Measurements from ENCODE around the gene CYP27B1.
A peak's percentile ranks its signal among the peaks of the same experiment; 100 is the strongest.

CYP27B1 gene

DNA sequence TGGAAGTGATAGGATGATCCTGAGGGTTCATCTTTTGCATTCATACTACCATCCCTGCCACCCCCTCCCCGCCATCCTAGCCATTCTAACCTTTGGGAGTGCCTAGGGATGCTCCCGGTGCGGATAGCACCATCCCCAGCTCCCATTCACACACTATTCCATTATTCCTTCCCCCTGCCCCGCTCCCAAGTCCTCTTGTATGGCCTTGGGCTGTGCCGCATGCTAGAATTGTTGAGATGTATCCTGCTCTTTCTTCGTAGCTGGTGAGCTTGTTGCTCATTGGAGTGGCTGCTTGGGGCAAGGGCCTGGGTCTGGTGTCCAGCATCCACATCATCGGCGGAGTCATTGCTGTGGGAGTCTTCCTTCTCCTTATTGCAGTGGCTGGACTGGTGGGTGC is 21.4 kb downstream of the CYP27B1 start:
- no peaks in the 10 kb centered on the region for H3K27me3 ChIP-seq (ENCODE audit: control insufficient read depth in 1 of 2, insufficient read depth in 2 of 2, low read length in 2 of 2)
- peaks cover 17% of the 10 kb centered on the region for H3K4me1 ChIP-seq (ENCODE audit: insufficient read depth, low read length)
- no peaks in the 10 kb centered on the region for H3K9me3 ChIP-seq (ENCODE audit: low read length)
- H3K27ac ChIP-seq (ENCODE audit: low read depth, low read length): peak overlapping the region; percentile 77
- peak overlapping the region; percentile 77 to 95 for H3K4me3 ChIP-seq (ENCODE audit: low read depth in 1 of 2, low read length in 2 of 2)
- H3K36me3 ChIP-seq (ENCODE audit: insufficient read depth, low read length): peaks cover 38% of the 10 kb centered on the region
- H3K9ac ChIP-seq (ENCODE audit: low read length): peak overlapping the region; percentile 97

DNA sequence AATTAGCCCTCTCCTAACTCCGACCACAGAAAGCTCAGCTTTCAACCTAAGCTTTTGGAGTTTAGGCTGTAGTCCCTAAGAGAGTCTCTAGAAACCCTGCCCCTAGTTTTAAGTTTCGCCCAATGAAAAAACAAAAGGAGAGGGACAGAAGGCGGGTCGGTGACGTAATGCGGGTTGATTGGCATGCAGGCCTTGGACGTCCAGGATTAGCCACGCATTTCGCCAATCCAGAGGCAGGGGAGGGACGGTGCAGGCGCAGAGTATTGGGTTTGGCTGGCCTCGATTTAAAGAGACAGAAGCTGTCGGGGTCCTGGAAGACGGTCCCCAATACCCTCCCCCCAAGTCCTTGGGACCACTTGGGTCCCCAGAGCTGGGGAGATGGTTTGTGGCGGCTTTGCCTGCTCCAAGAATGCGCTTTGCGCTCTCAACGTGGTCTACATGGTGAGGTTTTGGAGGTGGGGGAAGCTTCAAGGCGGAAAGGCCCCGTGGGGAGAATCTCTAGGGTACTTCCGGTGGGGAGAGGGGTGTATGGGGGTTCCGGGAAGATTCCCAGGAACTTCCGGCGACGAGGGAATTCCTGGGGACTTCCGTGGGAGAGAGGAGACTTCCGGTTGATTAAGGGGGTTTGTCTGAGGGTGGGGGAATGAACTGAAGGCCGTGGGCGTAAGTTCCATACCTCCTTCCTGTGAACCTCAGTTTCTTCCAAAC is 21.9 kb downstream of the CYP27B1 start, which contains the start of gene TSPAN31:
Gene TSPAN31 (plus strand): TSS at position 263 of the 708 bp plus-strand sequence. CDS start 116 bp downstream, at position 379.
- Histone ChIP-seq H3K27me3 (ENCODE audit: control insufficient read depth in 1 of 2, insufficient read depth in 2 of 2, low read length in 2 of 2) (peaks cover under 1 to 4% of the 10 kb centered on the region in 2 donors), H3K9ac (ENCODE audit: low read length) (peak within 1 kb of the TSS; percentile 97), H3K4me1 (ENCODE audit: insufficient read depth, low read length) (peaks cover 15% of the 10 kb centered on the region), H3K4me3 (ENCODE audit: low read depth in 1 of 2, low read length in 2 of 2) (peak within 1 kb of the TSS; percentile 77 to 95), H3K9me3 (ENCODE audit: low read length) (no peaks in the 10 kb centered on the region), H3K36me3 (ENCODE audit: insufficient read depth, low read length) (peaks cover 34% of the 10 kb centered on the region), H3K27ac (ENCODE audit: low read depth, low read length) (peak within 1 kb of the TSS; percentile 77)

- H3K36me3 ChIP-seq (ENCODE audit: insufficient read depth, low read length): peaks cover 29% of the 10 kb centered on the region
- H3K4me3 ChIP-seq (ENCODE audit: low read depth in 1 of 2, low read length in 2 of 2): peak overlapping the region; percentile 77 to 95
- H3K27ac ChIP-seq (ENCODE audit: low read depth, low read length): peak overlapping the region; percentile 77
- H3K27me3 ChIP-seq (ENCODE audit: control insufficient read depth in 1 of 2, insufficient read depth in 2 of 2, low read length in 2 of 2): peaks cover 7 to 10% of the 10 kb centered on the region in 2 donors
- no peaks in the 10 kb centered on the region for H3K9me3 ChIP-seq (ENCODE audit: low read length)
- H3K4me1 ChIP-seq (ENCODE audit: insufficient read depth, low read length): peaks cover 15% of the 10 kb centered on the region
- H3K9ac ChIP-seq (ENCODE audit: low read length): no peak overlapping the region
Observed at GRCh38 chr12:57744194-57744776, 22.6 kb downstream of the CYP27B1 start.

DNA sequence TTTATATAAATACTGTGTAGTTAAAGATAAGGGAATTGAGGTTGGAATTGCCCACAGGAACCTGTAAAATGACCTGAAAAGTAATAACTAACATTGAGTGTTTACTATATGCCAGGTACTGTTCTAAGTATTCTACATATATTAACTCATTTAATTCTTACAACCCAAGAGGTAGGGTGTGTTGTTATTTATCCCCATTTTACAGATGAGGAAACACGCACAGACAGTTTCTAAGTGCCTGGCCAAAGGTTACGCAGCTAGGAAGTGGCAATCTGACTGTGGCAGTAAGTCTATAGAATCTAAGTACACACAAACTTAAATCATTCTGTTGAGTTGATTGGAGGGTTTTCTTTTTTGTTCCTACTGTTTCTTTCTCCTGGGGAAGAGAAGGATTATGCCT is 23.1 kb downstream of the CYP27B1 start:
- H3K4me3 ChIP-seq (ENCODE audit: low read depth in 1 of 2, low read length in 2 of 2): no peak overlapping the region
- peaks cover 15% of the 10 kb centered on the region for H3K4me1 ChIP-seq (ENCODE audit: insufficient read depth, low read length)
- no peak overlapping the region for H3K27ac ChIP-seq (ENCODE audit: low read depth, low read length)
- H3K9me3 ChIP-seq (ENCODE audit: low read length): no peaks in the 10 kb centered on the region
- no peak overlapping the region for H3K9ac ChIP-seq (ENCODE audit: low read length)
- peaks cover 11 to 16% of the 10 kb centered on the region in 2 donors for H3K27me3 ChIP-seq (ENCODE audit: control insufficient read depth in 1 of 2, insufficient read depth in 2 of 2, low read length in 2 of 2)
- H3K36me3 ChIP-seq (ENCODE audit: insufficient read depth, low read length): peaks cover 26% of the 10 kb centered on the region

- Histone ChIP-seq H3K9ac (ENCODE audit: low read length) (no peak overlapping the region), H3K4me1 (ENCODE audit: insufficient read depth, low read length) (peaks cover 18% of the 10 kb centered on the region), H3K4me3 (ENCODE audit: low read depth in 1 of 2, low read length in 2 of 2) (no peak overlapping the region), H3K27me3 (ENCODE audit: control insufficient read depth in 1 of 2, insufficient read depth in 2 of 2, low read length in 2 of 2) (peaks cover 15 to 32% of the 10 kb centered on the region in 2 donors), H3K27ac (ENCODE audit: low read depth, low read length) (no peak overlapping the region), H3K9me3 (ENCODE audit: low read length) (no peaks in the 10 kb centered on the region), H3K36me3 (ENCODE audit: insufficient read depth, low read length) (peaks cover 11% of the 10 kb centered on the region)
Observed at GRCh38 chr12:57741844-57742738, 24.8 kb downstream of the CYP27B1 start.

- Histone ChIP-seq H3K27ac (ENCODE audit: low read depth, low read length) (no peak overlapping the region), H3K9ac (ENCODE audit: low read length) (no peak overlapping the region), H3K4me1 (ENCODE audit: insufficient read depth, low read length) (peaks cover 25% of the 10 kb centered on the region), H3K27me3 (ENCODE audit: control insufficient read depth in 1 of 2, insufficient read depth in 2 of 2, low read length in 2 of 2) (peaks cover 22 to 39% of the 10 kb centered on the region in 2 donors), H3K9me3 (ENCODE audit: low read length) (no peaks in the 10 kb centered on the region), H3K4me3 (ENCODE audit: low read depth in 1 of 2, low read length in 2 of 2) (no peak overlapping the region), H3K36me3 (ENCODE audit: insufficient read depth, low read length) (peaks cover 6% of the 10 kb centered on the region)
Observed at GRCh38 chr12:57741413-57741789, 25.5 kb downstream of the CYP27B1 start.

DNA sequence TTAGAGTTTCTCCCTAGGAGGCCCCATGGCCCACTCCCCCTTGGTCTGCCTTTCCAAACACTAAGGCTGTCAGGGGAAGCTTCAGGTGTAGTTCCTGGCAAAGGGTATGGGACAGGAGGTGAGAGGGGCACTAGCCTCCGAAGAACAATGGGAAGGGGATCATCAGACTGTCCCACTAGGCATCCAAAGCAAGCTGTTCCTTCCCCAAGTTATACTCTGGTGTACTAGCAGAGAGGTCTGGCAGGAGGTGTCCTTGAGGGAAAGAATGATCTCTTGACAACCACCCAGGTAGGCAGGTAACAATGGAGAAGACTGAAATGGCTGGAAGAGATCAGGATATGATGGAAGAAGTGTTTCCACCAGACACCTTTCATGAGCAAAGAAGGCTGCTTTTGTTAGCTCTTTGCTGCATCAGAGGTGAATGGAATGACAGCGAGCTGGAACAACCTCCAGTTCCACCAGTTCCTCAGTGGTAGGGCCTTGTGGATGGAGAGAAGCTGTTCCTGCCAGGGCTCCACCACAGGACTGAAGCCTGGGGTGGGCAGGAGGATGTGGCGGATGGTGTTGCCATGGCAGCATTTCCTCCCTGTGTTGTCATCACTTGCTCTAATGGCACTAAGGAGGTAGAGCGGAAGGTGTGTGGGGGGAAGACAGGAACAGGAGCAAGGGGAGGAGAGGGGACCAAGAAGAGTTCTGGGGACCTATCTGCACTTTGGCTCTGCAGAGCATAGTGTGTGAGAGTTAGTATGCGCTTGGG is 26.0 kb downstream of the CYP27B1 start:
- no peak overlapping the region for H3K27ac ChIP-seq (ENCODE audit: low read depth, low read length)
- no peak overlapping the region for H3K9ac ChIP-seq (ENCODE audit: low read length)
- no peaks in the 10 kb centered on the region for H3K9me3 ChIP-seq (ENCODE audit: low read length)
- peaks cover 26% of the 10 kb centered on the region for H3K4me1 ChIP-seq (ENCODE audit: insufficient read depth, low read length)
- peaks cover under 1% of the 10 kb centered on the region for H3K36me3 ChIP-seq (ENCODE audit: insufficient read depth, low read length)
- H3K4me3 ChIP-seq (ENCODE audit: low read depth in 1 of 2, low read length in 2 of 2): no peak overlapping the region
- peaks cover 26 to 45% of the 10 kb centered on the region in 2 donors for H3K27me3 ChIP-seq (ENCODE audit: control insufficient read depth in 1 of 2, insufficient read depth in 2 of 2, low read length in 2 of 2)

GRCh38 chr12:57739914-57740538 is 26.9 kb downstream of the CYP27B1 start:
- H3K4me1 ChIP-seq (ENCODE audit: insufficient read depth, low read length): peaks cover 25% of the 10 kb centered on the region
- H3K27me3 ChIP-seq (ENCODE audit: control insufficient read depth in 1 of 2, insufficient read depth in 2 of 2, low read length in 2 of 2): peaks cover 34 to 53% of the 10 kb centered on the region in 2 donors
- H3K9ac ChIP-seq (ENCODE audit: low read length): no peak overlapping the region
- no peaks in the 10 kb centered on the region for H3K9me3 ChIP-seq (ENCODE audit: low read length)
- no peak overlapping the region for H3K27ac ChIP-seq (ENCODE audit: low read depth, low read length)
- H3K4me3 ChIP-seq (ENCODE audit: low read depth in 1 of 2, low read length in 2 of 2): no peak overlapping the region
- no peaks in the 10 kb centered on the region for H3K36me3 ChIP-seq (ENCODE audit: insufficient read depth, low read length)

DNA sequence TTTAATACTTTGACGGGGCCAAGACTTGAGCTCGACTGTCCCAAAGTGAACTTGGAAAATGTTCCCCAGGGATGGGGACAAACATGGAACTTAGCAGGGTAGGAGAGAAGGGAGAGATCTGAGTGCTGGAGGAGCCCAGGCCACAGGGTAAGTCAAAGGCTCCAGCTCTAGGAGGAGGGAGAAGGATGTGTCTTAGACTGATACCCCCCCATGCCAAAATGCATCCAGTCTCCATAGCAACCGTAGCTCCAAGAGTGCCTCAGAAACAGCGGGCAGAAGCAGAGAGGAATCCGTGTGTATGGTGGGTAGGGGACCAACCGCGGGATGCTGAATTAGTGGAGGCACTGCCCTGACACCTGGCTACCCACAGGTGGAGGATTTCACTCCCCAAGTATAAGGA is 27.5 kb downstream of the CYP27B1 start:
- Histone ChIP-seq H3K27me3 (ENCODE audit: control insufficient read depth in 1 of 2, insufficient read depth in 2 of 2, low read length in 2 of 2) (peaks cover 41 to 57% of the 10 kb centered on the region in 2 donors), H3K4me1 (ENCODE audit: insufficient read depth, low read length) (peaks cover 25% of the 10 kb centered on the region), H3K36me3 (ENCODE audit: insufficient read depth, low read length) (no peaks in the 10 kb centered on the region), H3K9me3 (ENCODE audit: low read length) (no peaks in the 10 kb centered on the region), H3K27ac (ENCODE audit: low read depth, low read length) (no peak overlapping the region), H3K9ac (ENCODE audit: low read length) (no peak overlapping the region), H3K4me3 (ENCODE audit: low read depth in 1 of 2, low read length in 2 of 2) (no peak overlapping the region)

- Histone ChIP-seq H3K9me3 (ENCODE audit: low read length) (no peaks in the 10 kb centered on the region), H3K27me3 (ENCODE audit: control insufficient read depth in 1 of 2, insufficient read depth in 2 of 2, low read length in 2 of 2) (peaks cover 47 to 61% of the 10 kb centered on the region in 2 donors), H3K36me3 (ENCODE audit: insufficient read depth, low read length) (no peaks in the 10 kb centered on the region), H3K27ac (ENCODE audit: low read depth, low read length) (no peak within 1 kb of the TSS), H3K9ac (ENCODE audit: low read length) (no peak within 1 kb of the TSS), H3K4me1 (ENCODE audit: insufficient read depth, low read length) (peaks cover 19% of the 10 kb centered on the region), H3K4me3 (ENCODE audit: low read depth in 1 of 2, low read length in 2 of 2) (peak within 1 kb of the TSS in 1 of 2 donors; percentile 35)
Observed at GRCh38 chr12:57738661-57739237, 28.1 kb downstream of the CYP27B1 start, which contains the start of gene AGAP2. Gene AGAP2 (minus strand): TSS chr12:57738742. CDS start chr12:57738246, 496 bp downstream.

Measured in muscle layer of colon (tissue), 2 donors.